DND-41 (cell line): ENCODE data around the gene GLRX.

ENCODE experiments used
- EZH2 ChIP-seq: IDR thresholded peaks from 3 replicates; pipeline ENCODE4 v1.6.1; 2012; ENCODE audit warnings: borderline replicate concordance, low read depth, mild to moderate bottlenecking, moderate library complexity, low read length, inconsistent platforms; ENCODE audit not compliant: severe bottlenecking
- TF ChIP-seq, protein P1 (sequence below): IDR thresholded peaks from 2 replicates; pipeline ENCODE4 v1.5.1; 2012; ENCODE audit warnings: borderline replicate concordance, low read length, moderate library complexity, mild to moderate bottlenecking; ENCODE audit not compliant: poor library complexity, severe bottlenecking; ENCODE audit errors: extremely low read depth

GRCh38 chr5:95840956-95841705 lies 18.6 kb upstream of the GLRX start:
- TF ChIP-seq EZH2: no peak
- TF ChIP-seq, protein P1, sequence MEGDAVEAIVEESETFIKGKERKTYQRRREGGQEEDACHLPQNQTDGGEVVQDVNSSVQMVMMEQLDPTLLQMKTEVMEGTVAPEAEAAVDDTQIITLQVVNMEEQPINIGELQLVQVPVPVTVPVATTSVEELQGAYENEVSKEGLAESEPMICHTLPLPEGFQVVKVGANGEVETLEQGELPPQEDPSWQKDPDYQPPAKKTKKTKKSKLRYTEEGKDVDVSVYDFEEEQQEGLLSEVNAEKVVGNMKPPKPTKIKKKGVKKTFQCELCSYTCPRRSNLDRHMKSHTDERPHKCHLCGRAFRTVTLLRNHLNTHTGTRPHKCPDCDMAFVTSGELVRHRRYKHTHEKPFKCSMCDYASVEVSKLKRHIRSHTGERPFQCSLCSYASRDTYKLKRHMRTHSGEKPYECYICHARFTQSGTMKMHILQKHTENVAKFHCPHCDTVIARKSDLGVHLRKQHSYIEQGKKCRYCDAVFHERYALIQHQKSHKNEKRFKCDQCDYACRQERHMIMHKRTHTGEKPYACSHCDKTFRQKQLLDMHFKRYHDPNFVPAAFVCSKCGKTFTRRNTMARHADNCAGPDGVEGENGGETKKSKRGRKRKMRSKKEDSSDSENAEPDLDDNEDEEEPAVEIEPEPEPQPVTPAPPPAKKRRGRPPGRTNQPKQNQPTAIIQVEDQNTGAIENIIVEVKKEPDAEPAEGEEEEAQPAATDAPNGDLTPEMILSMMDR: no peak
